Left ventricle myocardium inferior (tissue), 1 donor: ENCODE data around the gene ZNF714. TPM values are rescaled to one million over a fixed set of nuclear protein-coding genes. Genes with fewer than 3 reads are reported as not detected.

Experiments
- DNase-seq: peaks from one replicate; pipeline ENCODE4 v3.0.0-alpha.2; 2020
- H3K27ac ChIP-seq: fragments of 200-600 bp; replicated peaks from 2 replicates; pipeline ENCODE4 v1.8.0; 2021
- H3K27me3 ChIP-seq: fragments of 200-600 bp; 2 replicates; pipeline ENCODE4 v1.8.0; 2021; ENCODE audit warnings: low read depth
- H3K36me3 ChIP-seq: fragments of 200-600 bp; 2 replicates; pipeline ENCODE4 v1.8.0; 2021
- H3K4me1 ChIP-seq: fragments of 200-600 bp; 2 replicates; pipeline ENCODE4 v1.8.0; 2021
- H3K4me3 ChIP-seq: fragments of 200-600 bp; 2 replicates; pipeline ENCODE4 v1.8.0; 2021; ENCODE audit warnings: mild to moderate bottlenecking, moderate library complexity
- H3K9me3 ChIP-seq: fragments of 200-600 bp; replicated peaks from 2 replicates; pipeline ENCODE4 v1.8.0; 2021
- CTCF ChIP-seq: fragments of 200-600 bp; IDR thresholded peaks from 2 replicates; pipeline ENCODE4 v1.8.0; 2021; ENCODE audit warnings: antibody characterized with exemption, mild to moderate bottlenecking, borderline replicate concordance
- intact Hi-C: fragments of 100-400 bp; cut with micrococcal nuclease; formaldehyde crosslinking; loops from one replicate; pipeline ENCODE4 v1.11.0; 2022
- total RNA-seq: library from RNA; stranded (reverse); fragmentation: NEBNext Ultra II Directional; extraction: Animal tissue kit (Norgen Biotek cat#: 25700); gene quantifications from one replicate; pipeline ENCODE4 v1.2.1, GENCODE V29; 2021
- donor health status: DM: no; HTN: yes; CAD: no; lungs with severe emphysema.

ZNF714 gene
- total RNA-seq, 1 donor from 2014 or later: 1.7 TPM

GRCh38 chr19:21149877-21150276 is 67.9 kb downstream of the ZNF714 start:
- Histone ChIP-seq H3K36me3 (peaks cover 84% of the 10 kb centered on the region), H3K27me3 (no peaks in the 10 kb centered on the region), H3K4me1 (peaks cover 10% of the 10 kb centered on the region), H3K4me3 (no peak overlapping the region), H3K27ac (no peak overlapping the region), H3K9me3 (no peaks in the 10 kb centered on the region)
- no peak for DNase-seq
- TF ChIP-seq CTCF: no peak
- intact Hi-C loops: no loop called here

DNA sequence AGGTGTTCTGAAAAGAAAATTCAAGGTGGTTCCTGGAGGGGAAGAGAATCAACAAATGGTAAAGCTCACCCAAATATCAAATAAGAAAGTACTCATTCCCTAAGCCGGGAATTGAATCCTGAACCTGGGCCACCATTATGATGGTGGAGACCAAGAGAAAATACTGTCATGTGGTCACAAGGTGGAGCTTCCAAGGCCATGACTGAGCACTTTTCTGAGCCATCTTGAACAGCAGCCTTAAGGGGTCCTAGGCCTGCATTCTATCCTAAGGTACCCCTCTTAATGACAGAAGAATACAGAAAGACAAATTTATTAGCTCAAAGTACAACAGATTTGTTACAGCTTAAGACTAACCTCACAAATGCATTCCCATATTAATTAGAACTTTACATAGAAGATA is 69.5 kb downstream of the ZNF714 start:
- DNase-seq: no peak
- Histone ChIP-seq H3K4me3 (no peak overlapping the region), H3K27ac (no peak overlapping the region), H3K9me3 (no peaks in the 10 kb centered on the region), H3K36me3 (peaks cover 70% of the 10 kb centered on the region), H3K4me1 (peaks cover 10% of the 10 kb centered on the region), H3K27me3 (no peaks in the 10 kb centered on the region)
- no peak for TF ChIP-seq CTCF
- intact Hi-C loops: no loop called here

GRCh38 chr19:21158523-21159135 is 76.6 kb downstream of the ZNF714 start:
- TF ChIP-seq CTCF: no peak
- intact Hi-C loops: no loop called here
- Histone ChIP-seq H3K4me1 (peaks cover 7% of the 10 kb centered on the region), H3K36me3 (peaks cover 11% of the 10 kb centered on the region), H3K27me3 (no peaks in the 10 kb centered on the region), H3K27ac (no peak overlapping the region), H3K4me3 (no peak overlapping the region), H3K9me3 (no peaks in the 10 kb centered on the region)
- DNase-seq: no peak

GRCh38 chr19:21164541-21164940 is 82.5 kb downstream of the ZNF714 start:
- no peak overlapping the region for H3K4me3 ChIP-seq

GRCh38 chr19:21166436-21166835 is 84.4 kb downstream of the ZNF714 start:
- Histone ChIP-seq H3K27me3 (no peaks in the 10 kb centered on the region), H3K4me1 (no peaks in the 10 kb centered on the region), H3K9me3 (no peaks in the 10 kb centered on the region), H3K36me3 (peaks cover 44% of the 10 kb centered on the region), H3K27ac (no peak overlapping the region), H3K4me3 (no peak overlapping the region)
- TF ChIP-seq CTCF: no peak
- no peak for DNase-seq
- intact Hi-C loops: no loop called here

More at GRCh38 chr19:21164541-21164940, 82.5 kb downstream of the ZNF714 start:
- H3K27me3 ChIP-seq: no peaks in the 10 kb centered on the region
- TF ChIP-seq CTCF: no peak
- peaks cover 28% of the 10 kb centered on the region for H3K36me3 ChIP-seq
- H3K9me3 ChIP-seq: no peaks in the 10 kb centered on the region
- H3K27ac ChIP-seq: no peak overlapping the region
- intact Hi-C loops: no loop called here
- no peaks in the 10 kb centered on the region for H3K4me1 ChIP-seq
- DNase-seq: no peak

Other genes starting within 250 kb of the ZNF714 start
- 2.3 TPM for gene ZNF85, start 159.0 kb upstream of the ZNF714 start, total RNA-seq
- 3.1 TPM for gene ZNF430, start 61.5 kb upstream of the ZNF714 start, total RNA-seq
- gene ZNF431, start 59.8 kb downstream of the ZNF714 start, total RNA-seq: 12.4 TPM
- 4.5 TPM for gene ZNF708, start 247.2 kb downstream of the ZNF714 start, total RNA-seq